ENCODE results near the gene LBH. TPM values are rescaled to one million over a fixed set of nuclear protein-coding genes. Genes with fewer than 3 reads are reported as not detected.

The LBH gene
- total RNA-seq, 3 donors from 2014 or later = 18.2 to 153 (median 87.2) TPM

DNA sequence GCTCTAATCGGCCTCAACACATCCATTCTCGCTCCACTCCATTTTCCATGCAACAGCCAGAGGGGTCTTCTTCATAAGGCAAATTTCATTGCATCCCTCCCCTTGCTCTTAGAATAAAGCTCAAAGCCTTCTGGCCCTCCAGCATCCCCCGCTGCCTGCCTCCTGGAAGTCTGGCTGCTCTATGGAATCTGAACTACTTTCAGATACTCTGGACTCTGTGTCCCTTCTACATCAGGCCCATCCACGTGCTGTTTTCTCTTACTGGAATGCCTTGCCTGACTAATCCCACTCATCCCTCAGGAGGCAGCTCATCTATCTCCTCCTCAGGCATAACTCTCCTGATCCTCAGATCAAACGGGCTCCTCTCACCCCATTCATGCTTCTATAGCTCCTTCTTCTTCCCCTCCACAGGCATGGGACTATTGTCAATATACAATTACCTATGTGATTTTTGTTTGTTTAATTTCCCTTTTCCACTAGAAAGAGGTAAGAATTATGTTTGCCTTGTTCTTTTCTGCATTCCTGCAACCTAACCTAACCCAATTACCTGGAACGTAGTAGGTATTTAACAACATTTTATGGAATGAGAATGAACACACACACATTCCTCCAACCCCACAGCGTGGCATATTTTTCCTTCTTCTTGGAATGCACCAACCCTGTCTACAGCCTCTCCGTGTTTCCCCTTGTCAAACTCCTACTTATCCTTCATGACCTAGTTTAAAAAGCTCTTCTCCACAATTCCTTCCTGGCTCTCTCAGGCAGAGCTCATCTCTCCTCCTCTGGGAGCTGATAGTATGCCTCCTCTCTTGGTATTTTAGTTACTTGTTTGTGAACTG is 49.5 kb downstream of the LBH start:
- no peak overlapping the region for H3K4me3 ChIP-seq
- no peaks in the 10 kb centered on the region for H3K9me3 ChIP-seq
- H3K27ac ChIP-seq = no peak overlapping the region
- no peaks in the 10 kb centered on the region for H3K36me3 ChIP-seq
- no peak for DNase-seq (ENCODE audit: low spot score in 2 of 2)
- intact Hi-C loops (cut with DNase I; ENCODE audit: low total_unique reads) = loop anchor here (2.0 kb wide), 1 partner anchor 36 kb away; no protein-coding TSS in a partner anchor
- H3K27me3 ChIP-seq = no peaks in the 10 kb centered on the region
- H3K4me1 ChIP-seq = no peaks in the 10 kb centered on the region
- no peak for TF ChIP-seq POLR2AphosphoS5 (IDR thresholded peaks at IDR 0.05)
- no peak for TF ChIP-seq CTCF (IDR thresholded peaks at IDR 0.05)
- TF ChIP-seq POLR2A (IDR thresholded peaks at IDR 0.05) = no peak

GRCh38 chr2:30282081-30282480 is 50.7 kb downstream of the LBH start:
- no peak for DNase-seq (ENCODE audit: low spot score in 2 of 2)
- no peaks in the 10 kb centered on the region for H3K27me3 ChIP-seq
- H3K27ac ChIP-seq = no peak overlapping the region
- H3K36me3 ChIP-seq = no peaks in the 10 kb centered on the region
- TF ChIP-seq POLR2A (IDR thresholded peaks at IDR 0.05) (no peak), CTCF (IDR thresholded peaks at IDR 0.05) (no peak)
- H3K4me3 ChIP-seq = no peak overlapping the region
- H3K9me3 ChIP-seq = no peaks in the 10 kb centered on the region
- no peaks in the 10 kb centered on the region for H3K4me1 ChIP-seq
- intact Hi-C loops (cut with DNase I; ENCODE audit: low total_unique reads) = no loop called here

DNA sequence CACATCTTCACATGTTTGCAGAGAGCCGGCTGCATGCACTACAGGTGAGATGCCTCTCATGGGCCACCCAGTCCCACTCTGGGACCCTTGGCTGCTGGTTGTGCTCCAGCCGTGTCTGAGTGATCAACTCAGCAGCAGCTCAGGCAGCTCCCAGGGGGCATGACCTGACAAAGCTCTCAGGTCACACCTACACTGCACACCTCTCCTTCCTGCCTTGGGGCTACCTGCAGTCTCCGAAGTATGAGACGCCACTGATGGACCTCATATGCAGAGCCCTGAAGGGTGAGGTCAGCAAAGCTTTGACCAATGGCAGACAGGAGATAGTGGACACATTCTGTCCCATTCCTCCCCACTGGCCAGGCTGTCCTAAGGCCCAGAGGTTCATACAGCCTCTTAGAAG is 51.4 kb downstream of the LBH start:
- intact Hi-C loops (cut with DNase I; ENCODE audit: low total_unique reads) = no loop called here
- H3K36me3 ChIP-seq = no peaks in the 10 kb centered on the region

DNA sequence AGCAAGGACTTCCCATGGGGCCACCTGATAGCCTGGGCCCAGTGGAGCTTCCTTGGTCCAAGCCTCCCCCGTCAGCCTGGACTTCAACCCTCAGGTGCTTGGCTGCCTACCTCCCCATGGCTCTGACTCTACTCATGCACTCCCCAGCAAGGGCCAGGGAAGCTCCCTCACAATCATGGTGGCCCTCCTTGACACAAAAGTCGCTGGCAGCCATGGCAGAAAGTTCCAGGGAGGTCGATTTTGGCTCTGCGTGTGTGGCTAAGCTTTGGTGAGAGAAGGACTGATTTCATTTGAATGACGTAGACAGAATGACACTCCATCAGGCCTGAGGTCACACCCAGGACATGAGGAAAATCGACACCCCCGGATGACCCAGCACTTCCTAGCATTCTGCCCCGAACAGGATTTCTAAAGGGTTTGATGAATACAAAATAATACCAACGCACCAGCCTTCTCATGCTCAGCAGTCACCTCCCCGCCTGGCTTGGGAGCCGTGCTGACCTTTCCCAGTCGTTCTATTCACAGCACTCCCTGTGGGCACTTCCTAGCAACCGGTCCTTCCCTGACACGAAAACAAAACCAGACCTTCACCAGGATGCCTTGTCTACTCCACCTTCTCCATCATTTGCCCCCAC is 52.7 kb downstream of the LBH start:
- TF ChIP-seq CTCF (IDR thresholded peaks at IDR 0.05) = no peak
- no peak for TF ChIP-seq POLR2A (IDR thresholded peaks at IDR 0.05)
- no peak for TF ChIP-seq POLR2AphosphoS5 (IDR thresholded peaks at IDR 0.05)
- no peaks in the 10 kb centered on the region for H3K4me1 ChIP-seq
- no peak overlapping the region for H3K27ac ChIP-seq
- DNase-seq (ENCODE audit: low spot score in 2 of 2) = no peak
- no peak overlapping the region for H3K4me3 ChIP-seq
- intact Hi-C loops (cut with DNase I; ENCODE audit: low total_unique reads) = no loop called here
- H3K36me3 ChIP-seq = no peaks in the 10 kb centered on the region
- no peaks in the 10 kb centered on the region for H3K9me3 ChIP-seq
- no peaks in the 10 kb centered on the region for H3K27me3 ChIP-seq

More for the DNA sequence above, 51.4 kb downstream of the LBH start:
- TF ChIP-seq CTCF (IDR thresholded peaks at IDR 0.05) (no peak), POLR2AphosphoS5 (IDR thresholded peaks at IDR 0.05) (no peak), POLR2A (IDR thresholded peaks at IDR 0.05) (no peak)
- H3K9me3 ChIP-seq = no peaks in the 10 kb centered on the region
- no peak overlapping the region for H3K4me3 ChIP-seq
- H3K27me3 ChIP-seq = no peaks in the 10 kb centered on the region
- no peak for DNase-seq (ENCODE audit: low spot score in 2 of 2)
- no peaks in the 10 kb centered on the region for H3K4me1 ChIP-seq
- H3K27ac ChIP-seq = no peak overlapping the region

DNA sequence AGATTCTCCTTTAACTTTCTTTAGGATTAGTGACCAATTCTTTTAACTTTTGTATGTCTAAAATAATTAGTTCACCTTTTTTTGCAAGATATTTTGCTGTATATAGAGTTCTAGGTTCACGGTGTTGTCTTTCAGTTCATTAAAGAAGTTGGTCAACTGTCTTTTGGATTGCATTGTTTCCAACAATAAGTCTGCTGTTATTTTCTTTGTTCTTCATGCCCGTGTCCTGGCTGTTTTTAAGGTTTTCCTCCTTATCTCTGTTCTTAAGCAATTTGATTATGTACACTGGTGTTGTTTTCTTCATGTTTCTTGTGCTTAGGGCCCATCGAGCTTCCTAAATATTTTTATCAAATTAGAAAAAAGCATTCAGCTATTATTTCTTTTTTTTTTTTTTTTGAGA is 54.4 kb downstream of the LBH start:
- no peak for TF ChIP-seq POLR2AphosphoS5 (IDR thresholded peaks at IDR 0.05)
- no peak for TF ChIP-seq CTCF (IDR thresholded peaks at IDR 0.05)
- no peak for TF ChIP-seq POLR2A (IDR thresholded peaks at IDR 0.05)
- no peaks in the 10 kb centered on the region for H3K27me3 ChIP-seq
- intact Hi-C loops (cut with DNase I; ENCODE audit: low total_unique reads) = no loop called here
- no peaks in the 10 kb centered on the region for H3K4me1 ChIP-seq
- H3K9me3 ChIP-seq = no peaks in the 10 kb centered on the region
- H3K27ac ChIP-seq = no peak overlapping the region
- DNase-seq (ENCODE audit: low spot score in 2 of 2) = no peak
- no peak overlapping the region for H3K4me3 ChIP-seq
- H3K36me3 ChIP-seq = no peaks in the 10 kb centered on the region
